ENCODE data around the gene NR0B2. TPM values are rescaled to one million over a fixed set of nuclear protein-coding genes. Genes with fewer than 3 reads are reported as not detected.

Gene NR0B2
- total RNA-seq, 1 donor from 2014 or later: not detected

- peaks cover 2% of the 10 kb centered on the region for H3K4me1 Mint-ChIP-seq (ENCODE audit: low read depth, unreplicated experiment)
- H3K36me3 Mint-ChIP-seq (ENCODE audit: low read depth, unreplicated experiment): peaks cover 36% of the 10 kb centered on the region
These were observed 32.5 kb upstream of the NR0B2 start for GRCh38 chr1:26946270-26946669.

GRCh38 chr1:26945728-26946127, 32.0 kb upstream of the NR0B2 start:
- Histone ChIP-seq H3K36me3 (ENCODE audit: insufficient read depth, low read length) (peaks cover 33% of the 10 kb centered on the region), H3K4me1 (ENCODE audit: insufficient read depth, low read length) (no peaks in the 10 kb centered on the region), H3K27ac (ENCODE audit: low read depth, low read length) (no peak overlapping the region), H4K20me1 (ENCODE audit: insufficient read depth, low read length) (no peaks in the 10 kb centered on the region), H2AFZ (ENCODE audit: low read depth, low read length) (no peak overlapping the region), H3K4me3 (ENCODE audit: insufficient read depth, low read depth, low read length) (no peak overlapping the region), H3K27me3 (ENCODE audit: insufficient read depth, low read length) (no peaks in the 10 kb centered on the region), H3K79me2 (ENCODE audit: insufficient read depth, low read length) (peaks cover 9% of the 10 kb centered on the region), H3K9ac (ENCODE audit: low read length) (no peak overlapping the region), H3K4me2 (ENCODE audit: low read length) (no peak overlapping the region), H3K9me3 (ENCODE audit: insufficient read depth, low read depth, low read length) (no peaks in the 10 kb centered on the region)
- FAIRE-seq (no peak), DNase-seq (ENCODE audit: low read depth) (no peak)
- H3K4me3 Mint-ChIP-seq (ENCODE audit: unreplicated experiment): no peak overlapping the region
- no peak for TF ChIP-seq CTCF (IDR thresholded peaks at IDR 0.05; ENCODE audit: insufficient read depth, low read depth, low read length)
- no peak for TF ChIP-seq EZH2 (IDR thresholded peaks at IDR 0.05; ENCODE audit: insufficient read depth, low read length)
- peaks cover 36% of the 10 kb centered on the region for H3K36me3 Mint-ChIP-seq (ENCODE audit: low read depth, unreplicated experiment)
- no peaks in the 10 kb centered on the region for H3K27me3 Mint-ChIP-seq (ENCODE audit: low read depth, unreplicated experiment)
- H3K4me1 Mint-ChIP-seq (ENCODE audit: low read depth, unreplicated experiment): peaks cover 2% of the 10 kb centered on the region
- H3K27ac Mint-ChIP-seq (ENCODE audit: unreplicated experiment): no peak overlapping the region
- peaks cover under 1% of the 10 kb centered on the region for H3K9me3 Mint-ChIP-seq (ENCODE audit: unreplicated experiment)

More at GRCh38 chr1:26946270-26946669, 32.5 kb upstream of the NR0B2 start:
- Histone ChIP-seq H3K4me1 (ENCODE audit: insufficient read depth, low read length) (no peaks in the 10 kb centered on the region), H4K20me1 (ENCODE audit: insufficient read depth, low read length) (no peaks in the 10 kb centered on the region), H3K27me3 (ENCODE audit: insufficient read depth, low read length) (no peaks in the 10 kb centered on the region), H3K4me2 (ENCODE audit: low read length) (no peak overlapping the region), H3K79me2 (ENCODE audit: insufficient read depth, low read length) (peaks cover 5% of the 10 kb centered on the region), H2AFZ (ENCODE audit: low read depth, low read length) (no peak overlapping the region), H3K27ac (ENCODE audit: low read depth, low read length) (no peak overlapping the region), H3K4me3 (ENCODE audit: insufficient read depth, low read depth, low read length) (no peak overlapping the region), H3K36me3 (ENCODE audit: insufficient read depth, low read length) (peaks cover 33% of the 10 kb centered on the region), H3K9me3 (ENCODE audit: insufficient read depth, low read depth, low read length) (no peaks in the 10 kb centered on the region), H3K9ac (ENCODE audit: low read length) (no peak overlapping the region)
- FAIRE-seq: no peak
- no peak for DNase-seq (ENCODE audit: low read depth)
- no peak overlapping the region for H3K27ac Mint-ChIP-seq (ENCODE audit: unreplicated experiment)
- no peaks in the 10 kb centered on the region for H3K27me3 Mint-ChIP-seq (ENCODE audit: low read depth, unreplicated experiment)
- peaks cover 2% of the 10 kb centered on the region for H3K9me3 Mint-ChIP-seq (ENCODE audit: unreplicated experiment)
- no peak for TF ChIP-seq EZH2 (IDR thresholded peaks at IDR 0.05; ENCODE audit: insufficient read depth, low read length)
- no peak for TF ChIP-seq CTCF (IDR thresholded peaks at IDR 0.05; ENCODE audit: insufficient read depth, low read depth, low read length)
- H3K4me3 Mint-ChIP-seq (ENCODE audit: unreplicated experiment): no peak overlapping the region

- peaks cover 33% of the 10 kb centered on the region for H3K36me3 ChIP-seq (ENCODE audit: insufficient read depth, low read length)
- H3K9ac ChIP-seq (ENCODE audit: low read length): no peak overlapping the region
- H3K9me3 Mint-ChIP-seq (ENCODE audit: unreplicated experiment): no peaks in the 10 kb centered on the region
- H2AFZ ChIP-seq (ENCODE audit: low read depth, low read length): no peak overlapping the region
- H3K27me3 ChIP-seq (ENCODE audit: insufficient read depth, low read length): no peaks in the 10 kb centered on the region
- H3K79me2 ChIP-seq (ENCODE audit: insufficient read depth, low read length): peaks cover 9% of the 10 kb centered on the region
- no peak overlapping the region for H3K27ac Mint-ChIP-seq (ENCODE audit: unreplicated experiment)
- H4K20me1 ChIP-seq (ENCODE audit: insufficient read depth, low read length): no peaks in the 10 kb centered on the region
- no peak for TF ChIP-seq CTCF (IDR thresholded peaks at IDR 0.05; ENCODE audit: insufficient read depth, low read depth, low read length)
- no peak for TF ChIP-seq EZH2 (IDR thresholded peaks at IDR 0.05; ENCODE audit: insufficient read depth, low read length)
- H3K27ac ChIP-seq (ENCODE audit: low read depth, low read length): no peak overlapping the region
- DNase-seq (ENCODE audit: low read depth) (no peak), FAIRE-seq (no peak)
- H3K4me1 Mint-ChIP-seq (ENCODE audit: low read depth, unreplicated experiment): peaks cover 6% of the 10 kb centered on the region
- no peaks in the 10 kb centered on the region for H3K27me3 Mint-ChIP-seq (ENCODE audit: low read depth, unreplicated experiment)
- H3K4me1 ChIP-seq (ENCODE audit: insufficient read depth, low read length): peaks cover 3% of the 10 kb centered on the region
- peaks cover 36% of the 10 kb centered on the region for H3K36me3 Mint-ChIP-seq (ENCODE audit: low read depth, unreplicated experiment)
- no peak overlapping the region for H3K4me2 ChIP-seq (ENCODE audit: low read length)
- no peak overlapping the region for H3K4me3 ChIP-seq (ENCODE audit: insufficient read depth, low read depth, low read length)
- no peak overlapping the region for H3K4me3 Mint-ChIP-seq (ENCODE audit: unreplicated experiment)
- H3K9me3 ChIP-seq (ENCODE audit: insufficient read depth, low read depth, low read length): no peaks in the 10 kb centered on the region
These were observed 31.4 kb upstream of the NR0B2 start for GRCh38 chr1:26945138-26945537.

All from astrocyte (in vitro differentiated cells and primary cell).